GM18873 (cell line): ENCODE measurements around the gene MMP2.

Experiments used
- ATAC-seq: cut with Tn5 transposase; IDR thresholded peaks from one replicate; pipeline ENCODE4 v1.9.1; 2021; ENCODE audit warnings: mild to moderate bottlenecking, moderate library complexity, moderate number of reproducible peaks; ENCODE audit not compliant: unreplicated experiment, low FRiP score

MMP2 gene

DNA sequence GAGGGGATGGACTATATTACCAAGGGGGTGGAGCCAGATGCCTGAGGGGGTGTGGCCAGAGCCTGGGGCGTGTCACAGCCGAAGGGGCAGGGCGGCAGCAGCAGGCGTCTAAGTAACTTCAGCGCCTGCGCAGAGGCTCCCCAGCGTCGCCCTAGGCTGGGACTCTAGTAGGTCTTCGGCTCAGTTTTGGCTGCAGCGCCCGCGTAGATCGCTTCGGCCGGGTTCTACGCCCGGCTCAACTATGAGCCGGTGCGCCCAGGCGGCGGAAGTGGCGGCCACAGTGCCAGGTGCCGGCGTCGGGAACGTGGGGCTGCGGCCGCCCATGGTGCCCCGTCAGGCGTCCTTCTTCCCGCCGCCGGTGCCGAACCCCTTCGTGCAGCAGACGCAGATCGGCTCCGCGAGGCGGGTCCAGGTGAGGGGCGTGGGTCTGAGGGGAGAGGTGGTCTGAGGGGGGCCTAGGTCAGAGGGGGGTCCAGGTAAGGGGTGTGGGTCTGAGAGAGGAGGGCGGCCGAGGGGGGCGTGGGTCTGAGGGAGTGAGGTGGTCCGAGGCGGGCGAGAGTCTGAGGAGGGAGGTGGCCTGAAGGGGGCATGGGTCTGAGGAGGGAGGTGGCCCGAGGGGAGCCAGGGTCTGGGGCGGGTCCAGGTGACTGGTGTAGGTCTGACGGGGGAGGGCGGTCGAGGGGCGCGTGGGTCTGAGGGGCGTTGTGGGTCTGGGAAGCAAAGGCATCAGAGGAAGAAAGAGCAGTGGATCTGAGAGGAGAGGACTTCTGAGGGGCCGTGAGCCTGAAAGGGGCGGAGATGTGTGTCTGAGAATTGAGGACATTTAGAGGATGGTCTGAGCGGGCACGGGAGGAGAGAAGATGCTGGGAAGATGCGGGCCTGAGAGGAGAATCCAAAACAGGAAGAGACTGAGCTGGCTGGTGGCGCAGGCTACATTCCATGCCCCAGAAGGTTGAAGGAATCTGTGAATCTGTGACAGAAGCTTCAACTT lies 30.2 kb downstream of the MMP2 start, which contains the start of gene LPCAT2:
LPCAT2 (plus strand) TSS at position 132 of the 991 bp plus-strand sequence; CDS start at position 242, 110 bp downstream.
- no peak for ATAC-seq

DNA sequence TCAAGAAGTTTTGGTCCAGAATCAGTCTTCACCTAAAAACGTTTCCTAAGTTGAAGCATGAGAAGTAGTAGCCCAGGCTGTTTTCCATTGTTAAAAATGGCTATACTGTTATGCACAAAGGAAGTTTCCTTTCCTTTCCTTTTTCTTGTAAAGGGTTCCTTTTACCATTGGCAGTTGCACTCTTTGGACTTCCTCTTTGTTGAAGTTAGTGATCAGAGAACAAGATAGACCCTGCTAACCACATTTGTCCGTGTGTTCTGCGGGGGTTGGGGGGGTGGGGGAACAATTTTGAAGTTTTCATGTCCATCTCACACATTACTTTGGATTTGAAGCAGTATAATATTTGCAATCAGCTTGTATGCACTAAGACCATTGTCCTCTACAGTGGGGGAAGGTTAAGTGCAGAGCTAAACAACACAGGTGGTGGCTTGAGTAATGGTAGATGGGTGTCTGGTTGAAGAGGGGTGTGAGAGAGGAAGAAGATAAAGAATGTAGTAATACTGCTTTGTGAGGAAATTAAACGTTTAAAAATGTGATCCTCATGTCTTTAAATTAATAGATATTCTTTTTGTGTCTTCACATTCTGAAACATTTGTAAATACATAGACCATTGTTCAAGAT lies 31.3 kb downstream of the MMP2 start:
- ATAC-seq, result no peak

DNA sequence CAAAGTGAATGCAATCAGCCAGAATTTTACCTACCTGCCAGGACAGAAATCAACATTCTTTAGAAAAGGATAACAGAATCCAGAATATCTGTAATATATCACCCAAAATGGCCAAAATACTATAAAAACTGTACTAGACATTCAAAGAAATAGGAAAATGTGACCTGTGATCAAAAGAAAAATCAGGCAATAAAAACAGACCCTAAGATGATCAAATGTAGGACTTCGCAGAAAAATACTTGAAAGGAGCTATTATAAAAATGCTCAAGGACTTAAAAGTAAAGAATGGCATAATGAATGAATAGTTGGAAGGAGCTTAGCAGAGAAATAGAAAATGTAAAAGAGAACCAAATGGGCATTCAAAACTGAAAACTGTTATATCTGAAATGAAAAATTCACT lies 33.9 kb downstream of the MMP2 start:
- ATAC-seq, result no peak

DNA sequence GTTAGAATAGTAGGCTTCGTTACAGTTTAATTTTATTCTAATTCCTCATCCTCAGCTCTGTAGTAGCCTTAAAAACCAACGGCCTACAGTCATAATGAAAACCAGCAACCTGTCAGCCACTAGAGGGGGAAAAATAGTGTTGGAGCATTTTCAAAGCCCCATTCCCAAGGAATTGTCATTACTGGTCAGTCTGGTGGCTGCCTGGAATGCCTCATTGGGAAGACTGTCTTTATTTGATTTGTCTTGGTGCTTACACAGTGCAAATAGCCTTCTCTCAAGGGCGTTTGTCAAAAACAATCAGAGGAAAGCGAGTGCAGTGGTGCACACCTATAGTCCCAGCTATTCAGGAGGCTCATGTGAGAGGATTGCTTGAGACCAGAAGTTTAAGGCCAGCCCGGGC lies 34.6 kb downstream of the MMP2 start:
- no peak for ATAC-seq

DNA sequence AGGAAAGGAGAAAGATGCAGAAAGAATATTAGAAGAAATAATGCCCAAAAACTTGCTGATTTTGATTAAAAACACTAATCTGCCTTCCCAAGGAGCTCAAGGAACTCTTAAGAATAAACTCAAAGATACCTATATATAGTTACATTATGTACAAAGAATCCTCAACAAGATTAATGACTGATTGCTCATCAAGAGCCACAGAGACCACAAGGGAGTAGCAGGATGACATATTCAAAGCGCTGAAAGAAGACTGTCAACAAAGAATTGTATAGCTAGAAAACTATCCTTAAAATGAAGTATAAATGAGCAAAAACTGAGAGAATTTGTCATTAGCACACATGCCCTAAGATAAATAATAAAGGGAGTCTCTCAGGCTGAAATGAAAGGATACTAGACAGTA lies 36.1 kb downstream of the MMP2 start:
- ATAC-seq, result no peak

DNA sequence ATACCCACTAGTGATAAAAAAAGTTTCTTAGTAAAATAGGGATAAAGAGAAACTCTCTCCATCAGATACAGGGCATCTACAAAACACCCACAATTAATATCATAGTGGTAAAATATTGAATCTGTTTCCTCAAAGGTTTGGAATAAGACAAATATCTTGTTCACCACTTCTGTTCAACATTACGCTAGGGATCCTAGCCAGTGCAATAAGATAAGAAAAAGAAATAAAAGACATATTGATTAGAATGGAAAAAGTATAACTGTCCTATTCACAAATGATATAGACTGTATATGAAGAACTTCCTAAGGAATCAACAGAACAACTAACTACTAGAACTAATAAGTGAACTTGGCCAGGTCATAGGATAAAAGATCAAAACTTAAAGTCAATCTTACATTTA lies 42.8 kb downstream of the MMP2 start:
- no peak for ATAC-seq

DNA sequence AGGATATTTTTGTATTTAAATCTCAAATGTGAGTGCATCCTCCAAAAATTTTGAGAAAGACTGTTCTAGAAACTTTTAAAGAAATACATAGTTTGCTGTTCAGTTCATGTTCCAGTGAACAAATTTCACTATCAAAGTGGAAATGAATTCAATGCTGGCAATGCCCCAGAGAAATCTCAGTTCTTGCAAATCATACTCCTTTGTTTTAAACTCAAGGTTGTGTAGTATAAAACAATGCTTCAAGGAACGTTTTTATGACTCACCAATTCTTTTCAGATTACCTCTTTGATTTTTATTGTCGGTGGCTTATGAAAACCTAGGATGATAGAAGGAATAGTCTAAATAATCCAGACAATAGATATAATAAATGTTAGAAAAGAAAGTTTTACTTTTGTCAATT lies 47.4 kb downstream of the MMP2 start:
- no peak for ATAC-seq

DNA sequence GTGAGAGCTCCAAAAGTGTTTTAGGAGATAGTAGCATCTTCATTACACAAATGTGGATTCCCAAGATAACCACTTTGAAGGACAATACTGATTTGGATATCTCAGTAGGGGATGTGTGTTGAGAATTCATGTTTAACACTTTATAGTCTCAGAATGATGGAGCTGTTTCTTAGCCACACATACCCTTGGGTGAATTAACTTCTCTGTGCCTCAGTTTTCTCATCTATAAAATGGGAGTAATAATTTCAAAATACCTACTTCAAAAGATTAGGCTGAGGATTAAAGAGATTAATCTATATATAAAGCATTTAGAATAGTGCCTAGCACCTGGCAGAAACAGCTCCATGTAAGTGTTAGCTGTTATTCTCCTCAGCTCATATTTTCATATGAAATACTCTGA lies 48.9 kb downstream of the MMP2 start:
- ATAC-seq, result no peak

DNA sequence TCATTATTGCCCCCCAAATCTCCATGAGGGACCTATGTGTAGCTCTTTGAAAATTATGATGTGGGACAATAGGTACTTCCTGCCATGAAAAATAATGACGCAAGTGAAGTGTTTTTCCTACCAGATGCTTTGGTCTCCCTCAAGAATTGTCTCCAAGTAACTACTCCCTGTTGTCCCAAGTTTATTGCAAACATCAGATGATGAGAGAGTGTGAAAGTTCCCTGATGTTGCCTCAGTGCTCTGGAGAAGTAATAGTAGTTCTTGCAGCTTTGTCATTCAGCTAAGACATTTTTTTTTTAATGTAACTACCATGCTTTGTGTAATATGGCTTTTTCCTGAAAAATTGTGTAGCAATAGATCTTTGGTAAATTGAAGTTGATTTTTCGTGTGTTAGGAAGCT lies 50.0 kb downstream of the MMP2 start:
- no peak for ATAC-seq

DNA sequence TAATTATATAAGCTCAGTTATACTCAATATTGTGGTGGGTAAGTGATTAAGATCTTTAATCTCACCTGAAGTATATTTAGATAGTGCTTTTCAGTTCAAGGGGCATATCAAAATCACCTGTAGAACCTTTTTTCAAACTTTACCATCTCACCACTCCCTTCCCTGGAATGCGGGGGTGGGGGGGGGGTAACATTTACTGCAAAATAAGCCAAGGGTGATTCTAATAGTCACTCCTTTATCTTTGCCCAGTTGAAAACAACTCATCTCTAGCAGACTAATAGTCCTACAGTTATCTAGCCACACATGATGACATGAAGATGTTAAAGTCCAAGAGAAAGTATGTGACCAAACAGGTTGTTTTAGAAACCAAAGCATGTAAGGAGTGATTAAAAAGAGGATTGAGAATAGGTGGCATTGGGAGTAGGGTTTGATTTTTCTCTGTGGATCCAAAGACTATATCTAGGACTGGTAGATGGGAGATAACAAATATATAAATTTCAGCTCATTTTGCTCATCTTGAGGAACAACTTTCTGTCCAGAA lies 51.4 kb downstream of the MMP2 start:
- no peak for ATAC-seq

DNA sequence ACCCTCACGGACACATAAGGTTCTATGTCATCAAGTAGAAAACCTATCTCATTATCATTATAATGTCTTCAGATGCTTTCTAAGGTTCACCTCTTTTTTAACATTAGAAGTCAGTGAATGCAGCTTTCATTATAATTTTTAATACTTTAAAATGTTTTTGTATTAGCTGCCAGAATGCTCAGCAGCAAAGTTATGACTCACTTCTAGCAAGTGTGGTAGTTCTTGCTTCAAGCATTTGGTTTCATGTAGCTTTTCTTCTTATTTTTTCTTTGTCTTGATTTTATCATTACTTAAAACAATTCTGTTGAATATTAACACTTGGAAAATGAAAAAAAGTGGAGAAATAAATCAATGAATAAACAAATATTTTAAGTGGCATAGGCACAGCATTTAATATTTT lies 53.2 kb downstream of the MMP2 start:
- ATAC-seq, result no peak

DNA sequence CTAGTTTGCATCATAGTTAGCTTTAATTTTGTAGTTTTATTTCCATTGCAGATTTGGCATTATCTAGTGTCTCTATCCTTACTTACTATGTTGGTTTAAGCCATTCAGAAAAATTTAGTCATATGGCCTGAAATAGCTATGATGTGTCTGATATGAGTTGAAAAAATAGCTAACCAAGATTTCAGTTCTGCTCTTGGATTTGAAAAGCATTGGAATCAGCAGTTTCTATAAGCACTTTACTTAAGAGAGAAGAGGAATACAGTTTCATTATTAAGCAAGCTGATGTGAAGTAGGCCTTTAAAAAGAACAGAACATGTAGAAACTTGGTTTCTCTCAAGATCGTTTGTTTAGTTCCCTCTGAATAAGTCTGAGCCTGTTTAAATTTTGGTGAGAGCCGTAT lies 55.8 kb downstream of the MMP2 start:
- ATAC-seq, result no peak

DNA sequence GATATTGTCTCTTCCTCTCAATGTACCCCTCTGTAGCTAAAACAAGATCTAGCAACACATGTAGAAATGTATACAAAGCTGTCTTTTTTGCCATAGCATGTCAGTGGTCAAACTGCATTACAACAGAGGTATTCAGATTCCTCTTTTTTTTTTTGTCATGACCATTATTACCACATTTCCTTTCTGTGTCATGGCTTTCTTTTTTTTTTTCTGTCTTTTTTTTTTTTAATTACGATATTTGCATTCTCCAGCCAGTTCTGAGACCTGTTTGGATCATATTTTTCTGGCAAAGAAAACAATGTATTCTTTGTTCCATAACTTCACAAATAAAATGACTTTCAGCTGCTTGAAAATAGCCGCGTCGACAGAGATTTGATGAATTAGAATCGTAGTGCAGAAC lies 60.1 kb downstream of the MMP2 start:
- ATAC-seq, result no peak

DNA sequence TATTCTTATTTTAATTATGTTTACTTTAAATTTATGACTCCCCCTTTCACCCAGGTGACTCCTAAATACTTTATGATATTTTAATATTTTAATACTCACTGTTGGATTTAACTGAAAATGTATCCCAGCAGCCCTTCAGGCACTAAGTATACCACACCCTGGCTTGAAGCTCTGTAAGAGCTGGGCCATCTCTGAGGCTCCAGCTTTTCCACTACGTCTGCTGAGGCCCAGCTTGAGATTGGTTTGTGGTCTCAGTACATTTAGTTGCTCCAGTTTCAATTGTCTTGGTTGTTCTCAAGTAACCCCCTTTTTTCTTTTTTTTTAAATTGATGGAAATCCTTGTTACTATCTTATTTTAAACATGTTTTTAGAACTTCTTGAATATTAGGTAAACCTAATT lies 60.5 kb downstream of the MMP2 start:
- ATAC-seq, result no peak

DNA sequence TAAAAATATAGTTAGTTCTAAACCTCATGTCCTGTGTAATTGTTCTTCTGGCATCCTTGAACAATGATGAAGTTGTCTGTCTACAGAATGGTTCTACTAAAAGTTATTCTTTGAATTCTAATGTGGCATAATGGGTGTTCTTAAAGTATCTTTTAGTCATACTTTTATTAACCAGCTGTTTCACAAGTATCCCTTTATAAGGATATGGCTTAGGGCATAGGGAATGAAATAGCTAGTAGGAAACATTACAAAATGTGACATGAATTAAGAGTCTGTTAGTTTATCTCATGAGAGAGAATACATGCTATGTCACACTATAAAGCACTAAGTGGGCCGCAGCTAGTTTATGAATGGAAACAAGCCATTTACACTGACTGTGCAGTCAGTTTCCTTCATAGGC lies 61.2 kb downstream of the MMP2 start:
- ATAC-seq, result no peak

DNA sequence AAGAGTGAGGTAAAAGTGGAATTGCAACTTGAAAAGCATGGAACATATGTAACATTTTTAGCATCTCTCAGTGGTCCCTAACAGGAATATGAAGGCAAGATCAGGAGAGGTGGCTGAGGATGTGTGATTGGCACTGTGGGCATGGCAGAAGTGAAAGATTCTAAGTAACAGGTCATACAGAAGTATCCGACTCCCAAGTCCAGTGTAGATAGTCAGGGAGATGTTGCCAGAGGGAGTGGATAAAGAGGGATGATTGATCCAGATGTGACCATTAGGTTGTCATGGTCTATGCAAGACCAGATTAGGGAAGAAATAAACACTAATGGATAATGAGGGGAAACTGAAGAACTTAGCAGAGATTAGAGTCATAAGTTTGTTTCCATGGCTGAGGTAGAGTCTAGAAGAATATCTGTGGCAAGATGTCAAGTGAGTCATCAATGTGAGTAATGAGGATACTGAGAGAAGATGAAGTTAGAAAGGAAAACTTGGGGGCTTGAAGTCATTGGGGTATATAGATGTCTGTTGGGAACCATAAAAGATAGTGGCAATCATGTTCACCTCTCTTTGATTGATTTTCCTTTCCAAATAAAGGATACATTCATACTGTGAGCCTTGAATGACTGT lies 63.6 kb downstream of the MMP2 start:
- no peak for ATAC-seq

DNA sequence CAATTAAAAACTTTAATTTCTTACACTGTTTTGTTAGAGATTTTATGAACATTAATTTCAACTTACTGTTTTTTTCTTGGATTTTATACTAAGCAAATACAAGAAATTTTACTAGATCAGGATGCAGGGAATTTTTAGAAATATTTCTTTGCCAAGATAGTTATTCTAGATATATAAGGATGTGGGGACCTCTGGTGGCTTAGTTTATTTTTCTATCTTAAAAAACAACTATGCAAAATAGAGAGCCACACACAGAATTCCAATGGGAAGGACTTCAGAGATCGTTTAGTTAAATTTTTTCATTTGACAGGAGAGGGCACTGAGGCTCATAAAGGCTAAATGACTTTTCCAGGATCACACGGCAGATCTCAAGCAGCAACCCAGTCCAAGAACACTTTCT lies 64.5 kb downstream of the MMP2 start:
- no peak for ATAC-seq

DNA sequence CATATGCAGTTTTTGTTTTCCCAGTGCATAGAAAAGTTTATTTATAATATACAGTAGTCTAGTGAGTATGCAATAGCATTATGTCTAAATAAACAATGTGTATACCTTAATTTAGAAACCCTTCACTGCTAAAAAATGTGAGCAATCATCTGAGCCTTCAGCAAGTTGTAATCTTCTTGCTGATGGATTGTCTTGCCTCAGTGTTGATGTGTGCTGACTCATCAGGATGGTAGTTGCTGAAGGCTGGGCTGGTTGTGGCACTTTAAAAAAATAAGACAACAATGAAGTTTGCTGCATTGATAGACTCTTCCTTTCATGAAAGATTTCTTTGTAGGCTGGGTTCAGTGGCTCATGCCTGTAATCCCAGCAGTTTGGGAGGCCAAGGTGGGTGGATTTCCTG lies 73.6 kb downstream of the MMP2 start:
- no peak for ATAC-seq

DNA sequence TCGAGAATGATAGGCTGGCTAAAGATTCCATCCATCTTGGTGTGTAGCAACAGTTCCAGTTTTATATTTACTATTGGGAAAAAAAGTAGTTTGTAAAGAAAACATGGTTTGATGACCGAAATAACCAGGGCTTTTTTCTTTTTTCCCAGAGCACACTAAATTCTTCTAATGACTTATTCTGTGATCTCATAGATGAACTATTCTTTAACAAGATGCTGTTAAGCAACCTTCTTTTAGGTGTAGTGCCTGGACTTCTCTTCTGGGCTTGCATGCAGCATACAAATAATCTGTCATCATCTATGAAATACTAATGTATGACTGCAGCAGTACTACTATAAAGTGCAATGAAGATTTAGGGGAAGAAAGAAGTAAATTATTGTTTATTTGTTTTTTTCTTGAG lies 76.4 kb downstream of the MMP2 start:
- ATAC-seq, result no peak
